Activated CD4-positive, alpha-beta T cell treated with anti-CD3 and anti-CD28 coated beads, Interleukin-2, amount 10 ng/mL, durations not matched to agents 24 days and 14 days (primary cell): ENCODE measurements around the gene UMAD1. TPM values are rescaled to one million over a fixed set of nuclear protein-coding genes. Genes with fewer than 3 reads are reported as not detected.

ENCODE experiments used
- DNase-seq: peaks from one replicate; pipeline ENCODE4 v3.0.0; 2022
- H3K27ac Mint-ChIP-seq: one replicate; pipeline ENCODE4 v1.8.0; 2022; ENCODE audit warnings: mild to moderate bottlenecking, mixed read lengths
- H3K27me3 Mint-ChIP-seq: one replicate; pipeline ENCODE4 v1.8.0; 2022; ENCODE audit warnings: mixed read lengths
- H3K36me3 Mint-ChIP-seq: one replicate; pipeline ENCODE4 v1.8.0; 2022; ENCODE audit warnings: low read depth, mild to moderate bottlenecking, mixed read lengths
- H3K4me1 Mint-ChIP-seq: one replicate; pipeline ENCODE4 v1.8.0; 2021; ENCODE audit warnings: mixed read lengths
- H3K4me3 Mint-ChIP-seq: one replicate; pipeline ENCODE4 v1.8.0; 2022; ENCODE audit warnings: mild to moderate bottlenecking, moderate library complexity, mixed read lengths
- H3K9me3 Mint-ChIP-seq: one replicate; pipeline ENCODE4 v1.8.0; 2021; ENCODE audit warnings: mixed read lengths
- intact Hi-C: fragments of 100-400 bp; cut with micrococcal nuclease; formaldehyde crosslinking; loops from one replicate; pipeline ENCODE4 v1.15.1; 2023
- total RNA-seq: library from RNA; stranded (reverse); gene quantifications from 2 replicates; pipeline ENCODE4 v1.2.3, GENCODE V29; 2022

Gene UMAD1
- total RNA-seq, 1 donor from 2014 or later = 11.8 TPM

GRCh38 chr7:7913504-7913903 is 273.0 kb downstream of the UMAD1 start:
- no peaks in the 10 kb centered on the region for H3K36me3 Mint-ChIP-seq
- no peak overlapping the region for H3K4me3 Mint-ChIP-seq
- no peaks in the 10 kb centered on the region for H3K4me1 Mint-ChIP-seq
- no peaks in the 10 kb centered on the region for H3K27me3 Mint-ChIP-seq
- intact Hi-C loops = no loop called here
- peaks cover 4% of the 10 kb centered on the region for H3K9me3 Mint-ChIP-seq
- no peak overlapping the region for H3K27ac Mint-ChIP-seq
- no peak for DNase-seq

- H3K36me3 Mint-ChIP-seq = no peaks in the 10 kb centered on the region
- H3K4me1 Mint-ChIP-seq = peaks cover 2% of the 10 kb centered on the region
- H3K4me3 Mint-ChIP-seq = no peak overlapping the region
Measured at GRCh38 chr7:7914547-7914946, 274.0 kb downstream of the UMAD1 start.

GRCh38 chr7:7916064-7916463 is 275.5 kb downstream of the UMAD1 start:
- peaks cover 8% of the 10 kb centered on the region for H3K4me1 Mint-ChIP-seq
- no peak overlapping the region for H3K4me3 Mint-ChIP-seq
- H3K36me3 Mint-ChIP-seq = no peaks in the 10 kb centered on the region
- DNase-seq = no peak
- H3K9me3 Mint-ChIP-seq = peaks cover 11% of the 10 kb centered on the region
- H3K27me3 Mint-ChIP-seq = no peaks in the 10 kb centered on the region
- no peak overlapping the region for H3K27ac Mint-ChIP-seq
- intact Hi-C loops = no loop called here

More at GRCh38 chr7:7914547-7914946, 274.0 kb downstream of the UMAD1 start:
- H3K27me3 Mint-ChIP-seq = no peaks in the 10 kb centered on the region
- H3K9me3 Mint-ChIP-seq = peaks cover 10% of the 10 kb centered on the region
- intact Hi-C loops = no loop called here
- DNase-seq = no peak
- no peak overlapping the region for H3K27ac Mint-ChIP-seq

- Mint-ChIP-seq H3K4me3 (no peak overlapping the region), H3K36me3 (no peaks in the 10 kb centered on the region), H3K4me1 (peaks cover 14% of the 10 kb centered on the region), H3K9me3 (peaks cover 11% of the 10 kb centered on the region), H3K27ac (no peak overlapping the region), H3K27me3 (no peaks in the 10 kb centered on the region)
- DNase-seq = no peak
- intact Hi-C loops = no loop called here
Measured at GRCh38 chr7:7917593-7917992, 277.0 kb downstream of the UMAD1 start.

GRCh38 chr7:7918736-7919448 is 278.3 kb downstream of the UMAD1 start:
- H3K27ac Mint-ChIP-seq = no peak overlapping the region
- intact Hi-C loops = no loop called here
- H3K9me3 Mint-ChIP-seq = peaks cover 11% of the 10 kb centered on the region
- no peaks in the 10 kb centered on the region for H3K36me3 Mint-ChIP-seq
- no peak overlapping the region for H3K4me3 Mint-ChIP-seq
- peaks cover 21% of the 10 kb centered on the region for H3K4me1 Mint-ChIP-seq
- no peak for DNase-seq
- no peaks in the 10 kb centered on the region for H3K27me3 Mint-ChIP-seq

GRCh38 chr7:7919449-7919945 is 278.9 kb downstream of the UMAD1 start:
- no peak overlapping the region for H3K27ac Mint-ChIP-seq
- no peak overlapping the region for H3K4me3 Mint-ChIP-seq
- intact Hi-C loops = no loop called here
- no peaks in the 10 kb centered on the region for H3K27me3 Mint-ChIP-seq
- no peaks in the 10 kb centered on the region for H3K36me3 Mint-ChIP-seq
- DNase-seq = no peak
- H3K9me3 Mint-ChIP-seq = peaks cover 11% of the 10 kb centered on the region
- H3K4me1 Mint-ChIP-seq = peaks cover 27% of the 10 kb centered on the region

GRCh38 chr7:7920056-7920455 is 279.5 kb downstream of the UMAD1 start:
- Mint-ChIP-seq H3K4me1 (peaks cover 30% of the 10 kb centered on the region), H3K9me3 (peaks cover 11% of the 10 kb centered on the region), H3K27ac (no peak overlapping the region), H3K27me3 (no peaks in the 10 kb centered on the region), H3K36me3 (no peaks in the 10 kb centered on the region), H3K4me3 (no peak overlapping the region)
- intact Hi-C loops = loop anchor here (1.0 to 5.0 kb wide), 3 partner anchors 48 to 207 kb away; partner anchors contain the start of gene GLCCI1
- no peak for DNase-seq

- peak; percentile 73 for DNase-seq
- Mint-ChIP-seq H3K4me3 (peak overlapping the region; percentile 0), H3K27ac (no peak overlapping the region), H3K27me3 (no peaks in the 10 kb centered on the region), H3K36me3 (no peaks in the 10 kb centered on the region), H3K4me1 (peaks cover 30% of the 10 kb centered on the region), H3K9me3 (peaks cover 11% of the 10 kb centered on the region)
- intact Hi-C loops = loop anchor here (1.0 to 5.0 kb wide), 3 partner anchors 48 to 207 kb away; partner anchors contain the start of gene GLCCI1
Measured at GRCh38 chr7:7920481-7920880, 279.9 kb downstream of the UMAD1 start.

GRCh38 chr7:7921830-7922229 is 281.3 kb downstream of the UMAD1 start:
- no peak overlapping the region for H3K27ac Mint-ChIP-seq
- DNase-seq = no peak
- H3K36me3 Mint-ChIP-seq = no peaks in the 10 kb centered on the region
- no peak overlapping the region for H3K4me3 Mint-ChIP-seq
- intact Hi-C loops = loop anchor here (2.0 to 5.0 kb wide), 3 partner anchors 23 to 205 kb away; no protein-coding TSS in a partner anchor
- H3K27me3 Mint-ChIP-seq = no peaks in the 10 kb centered on the region
- H3K4me1 Mint-ChIP-seq = peaks cover 30% of the 10 kb centered on the region
- peaks cover 6% of the 10 kb centered on the region for H3K9me3 Mint-ChIP-seq

GRCh38 chr7:7922684-7923385 is 282.3 kb downstream of the UMAD1 start:
- Mint-ChIP-seq H3K36me3 (no peaks in the 10 kb centered on the region), H3K4me3 (no peak overlapping the region), H3K27me3 (no peaks in the 10 kb centered on the region), H3K9me3 (peaks cover 6% of the 10 kb centered on the region), H3K4me1 (peaks cover 30% of the 10 kb centered on the region), H3K27ac (no peak overlapping the region)
- DNase-seq = no peak
- intact Hi-C loops = loop anchor here (2.0 to 5.0 kb wide), 2 partner anchors 22 to 204 kb away; no protein-coding TSS in a partner anchor

- intact Hi-C loops = loop anchor here (2.0 to 5.0 kb wide), 2 partner anchors 21 to 203 kb away; no protein-coding TSS in a partner anchor
- peaks cover 6% of the 10 kb centered on the region for H3K9me3 Mint-ChIP-seq
- H3K27ac Mint-ChIP-seq = no peak overlapping the region
- DNase-seq = no peak
- peak overlapping the region; percentile 20 for H3K4me3 Mint-ChIP-seq
- H3K4me1 Mint-ChIP-seq = peaks cover 30% of the 10 kb centered on the region
- H3K27me3 Mint-ChIP-seq = no peaks in the 10 kb centered on the region
- no peaks in the 10 kb centered on the region for H3K36me3 Mint-ChIP-seq
Measured at GRCh38 chr7:7923818-7924217, 283.3 kb downstream of the UMAD1 start.

- H3K4me1 Mint-ChIP-seq = peaks cover 30% of the 10 kb centered on the region
- intact Hi-C loops = loop anchor here (5.0 kb wide), 1 partner anchor 203 kb away; no protein-coding TSS in a partner anchor
- no peak overlapping the region for H3K27ac Mint-ChIP-seq
- no peak for DNase-seq
- peak overlapping the region; percentile 20 for H3K4me3 Mint-ChIP-seq
- H3K27me3 Mint-ChIP-seq = no peaks in the 10 kb centered on the region
- H3K9me3 Mint-ChIP-seq = peaks cover 3% of the 10 kb centered on the region
- no peaks in the 10 kb centered on the region for H3K36me3 Mint-ChIP-seq
Measured at GRCh38 chr7:7924303-7924702, 283.8 kb downstream of the UMAD1 start.
